Right forelimb (tissue), 1 donor: ENCODE results near the gene ZNF441.
A peak's percentile ranks its signal among the peaks of the same experiment; 100 is the strongest.
"Not testable (repeated sequence)": the region's sequence is repeated elsewhere in the genome, so short reads cannot be mapped to it uniquely, and the experiment has no call there.

Experiments
- DNase-seq: peaks from one replicate; pipeline ENCODE4 v3.0.0-alpha.2; 2018

The ZNF441 gene

DNA sequence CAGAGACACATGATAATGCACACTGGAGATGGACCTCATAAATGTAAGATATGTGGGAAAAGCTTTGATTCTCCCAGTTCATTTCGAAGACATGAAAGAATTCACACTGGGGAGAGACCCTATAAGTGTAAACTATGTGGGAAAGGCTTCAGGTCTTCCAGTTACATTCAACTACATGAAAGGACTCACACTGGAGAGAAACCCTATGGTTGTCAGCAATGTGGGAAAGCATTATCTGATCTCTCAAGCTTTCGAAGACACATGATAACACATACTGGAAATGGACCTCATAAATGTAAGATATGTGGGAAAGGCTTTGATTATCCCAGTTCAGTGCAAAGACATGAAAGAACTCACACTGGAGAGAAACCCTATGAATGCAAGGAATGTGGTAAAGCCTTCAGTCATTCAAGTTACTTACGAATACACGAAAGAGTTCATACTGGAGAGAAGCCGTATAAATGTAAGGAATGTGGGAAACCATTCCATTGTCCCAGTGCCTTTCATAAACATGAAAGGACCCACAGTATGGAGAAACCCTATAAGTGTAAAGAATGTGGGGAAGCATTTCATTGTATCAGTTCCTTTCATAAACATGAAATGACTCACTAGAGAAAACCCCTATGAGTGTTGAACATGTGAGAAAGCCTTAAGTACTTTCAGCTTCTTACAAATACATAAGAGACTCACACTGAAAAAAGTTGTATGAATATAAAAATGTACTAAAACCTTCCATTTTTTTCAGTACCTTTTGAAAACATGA lies 14.7 kb downstream of the ZNF441 start:
- no peak for DNase-seq

DNA sequence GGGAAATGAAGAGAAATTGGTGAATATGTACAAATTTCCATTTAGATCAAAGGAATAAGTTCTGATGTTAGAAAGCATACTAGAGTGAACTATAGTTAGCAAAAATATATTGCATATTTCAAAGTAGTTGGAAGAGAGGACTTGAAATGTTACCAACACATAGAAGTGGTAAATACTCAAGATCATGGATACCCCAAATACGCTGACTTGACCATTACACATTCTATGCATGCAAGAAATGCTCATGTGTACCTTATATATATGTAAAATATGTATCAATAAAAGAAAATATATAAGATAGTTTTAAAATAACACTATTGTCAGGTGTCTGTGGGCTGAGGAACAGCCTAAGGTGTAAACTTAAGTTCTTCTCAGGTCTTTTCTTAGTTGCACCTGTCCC lies 17.0 kb downstream of the ZNF441 start:
- DNase-seq, result no peak

DNA sequence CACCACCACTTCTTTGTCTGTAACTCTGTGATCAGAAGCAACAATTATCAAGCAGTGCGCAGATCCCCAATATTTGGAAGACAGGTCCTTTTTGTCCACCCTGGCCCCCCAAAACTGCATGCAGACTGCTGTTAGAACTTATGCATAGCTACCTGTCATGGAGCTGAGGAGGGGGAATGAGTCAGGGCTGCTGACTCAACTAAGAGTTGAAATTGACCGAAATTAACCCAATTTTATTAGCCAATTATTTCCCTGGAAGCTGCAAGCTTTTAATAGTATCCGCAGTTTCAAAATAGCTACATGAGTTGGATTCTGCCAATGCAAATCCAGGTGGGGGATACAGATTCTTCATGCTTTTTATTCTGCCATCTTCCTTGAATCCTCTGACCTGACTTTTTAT lies 17.6 kb downstream of the ZNF441 start:
- no peak for DNase-seq

DNA sequence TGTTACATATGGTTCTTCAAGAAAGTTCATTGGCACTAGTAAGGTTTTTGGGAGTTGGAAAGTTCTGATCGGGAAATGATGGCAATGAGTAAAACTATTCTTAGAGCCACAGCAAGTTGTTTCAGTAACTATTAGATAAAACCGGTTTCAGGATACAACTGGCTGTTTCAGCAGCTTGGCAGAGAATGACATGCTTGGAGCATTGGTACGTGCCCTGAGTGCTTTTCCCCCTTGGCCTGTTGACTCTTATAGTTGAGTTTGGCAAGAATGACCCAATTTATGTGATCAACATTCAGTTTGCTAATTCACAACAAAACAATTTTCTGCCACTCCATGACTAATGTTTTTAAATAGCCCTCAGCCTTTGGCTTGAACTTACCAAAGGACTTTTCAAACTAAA lies 20.7 kb downstream of the ZNF441 start:
- DNase-seq, result no peak

- DNase-seq, result no peak
Observed at GRCh38 chr19:11792942-11793341, 26.1 kb downstream of the ZNF441 start.

DNA sequence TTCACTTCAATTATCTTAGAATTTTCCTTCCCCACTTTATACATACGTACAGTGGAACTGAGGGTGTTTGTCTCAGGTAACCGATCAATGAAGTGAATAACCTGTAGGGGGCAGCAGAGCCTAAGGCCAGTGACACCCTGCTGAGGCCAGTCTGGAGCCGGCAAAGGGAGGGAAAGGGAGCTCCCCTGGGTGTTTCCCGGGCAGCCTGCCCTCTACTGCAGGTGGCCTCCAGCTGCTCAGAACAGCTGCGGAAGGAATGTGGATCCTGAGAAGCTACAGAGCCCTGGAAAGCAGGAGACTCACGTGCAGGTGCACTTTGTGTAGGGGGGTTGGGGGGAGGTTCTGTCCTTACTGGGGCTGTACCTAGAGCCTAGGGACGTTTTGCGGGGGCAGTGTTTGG lies 30.7 kb downstream of the ZNF441 start:
- peak; percentile 91 for DNase-seq

DNA sequence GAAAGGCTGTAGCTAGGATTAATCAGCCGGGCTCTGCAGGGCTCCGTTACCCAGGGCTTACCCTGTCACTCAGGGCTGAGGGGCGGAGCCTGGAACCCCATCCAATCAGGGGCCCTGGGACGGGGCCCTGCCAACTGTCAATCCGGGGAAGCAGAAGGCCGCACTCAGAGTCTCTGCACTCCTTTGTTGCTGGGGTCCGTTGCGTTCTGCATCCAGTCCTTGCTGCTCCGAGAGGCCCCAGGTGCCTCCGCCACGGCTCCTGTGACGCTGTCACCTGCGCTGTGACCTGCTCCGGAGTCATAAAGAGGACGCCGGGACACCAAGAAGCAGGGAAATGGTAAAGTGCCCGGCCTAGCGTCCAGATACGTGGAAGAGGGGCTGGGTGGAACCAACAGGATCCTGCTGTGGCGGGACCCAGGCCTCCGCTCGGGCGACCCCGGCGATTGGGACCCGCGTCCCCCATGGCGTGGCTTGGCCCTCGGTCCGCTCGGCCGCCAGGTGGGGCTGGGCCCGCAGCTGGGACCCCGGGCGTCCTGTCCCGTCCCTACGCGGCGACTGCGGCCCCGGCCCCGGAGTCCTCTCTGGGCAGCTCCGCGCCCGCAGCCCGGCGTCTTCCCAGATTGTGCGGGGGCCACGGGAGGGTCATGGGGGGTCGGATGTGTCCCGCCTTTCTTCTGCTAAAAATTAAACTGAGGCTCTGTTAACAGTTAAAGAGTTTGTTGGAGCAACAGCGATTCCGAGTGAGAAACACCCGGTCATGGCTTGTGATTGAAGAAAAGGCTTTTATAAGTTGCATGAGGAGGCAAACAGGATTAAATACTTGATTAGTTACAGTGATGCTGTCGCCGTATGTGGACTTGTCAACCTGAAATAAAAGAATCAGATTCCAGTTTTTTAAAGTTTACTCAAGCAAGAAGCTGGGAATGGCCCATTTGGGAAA lies 31.9 kb downstream of the ZNF441 start, which contains the start of gene ZNF491:
ZNF491 (plus strand) TSS at position 133 of the 940 bp plus-strand sequence. CDS start 7,431 bp downstream, outside the sequence.
- DNase-seq, result peak; percentile 91

- no peak for DNase-seq
Observed at GRCh38 chr19:11806354-11807098, 39.7 kb downstream of the ZNF441 start.

DNA sequence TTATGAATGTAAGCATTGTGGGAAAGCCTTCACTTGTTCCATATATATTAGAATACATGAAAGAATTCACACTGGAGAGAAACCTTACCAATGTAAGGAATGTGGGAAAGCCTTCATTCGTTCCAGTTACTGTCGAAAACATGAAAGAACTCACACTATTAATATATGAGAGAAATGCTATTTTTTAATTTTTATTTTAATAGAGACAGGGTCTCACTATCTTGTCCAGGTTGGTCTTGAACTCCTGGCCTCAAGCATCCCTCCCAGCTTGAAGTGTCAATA lies 40.2 kb downstream of the ZNF441 start:
- no peak for DNase-seq

DNA sequence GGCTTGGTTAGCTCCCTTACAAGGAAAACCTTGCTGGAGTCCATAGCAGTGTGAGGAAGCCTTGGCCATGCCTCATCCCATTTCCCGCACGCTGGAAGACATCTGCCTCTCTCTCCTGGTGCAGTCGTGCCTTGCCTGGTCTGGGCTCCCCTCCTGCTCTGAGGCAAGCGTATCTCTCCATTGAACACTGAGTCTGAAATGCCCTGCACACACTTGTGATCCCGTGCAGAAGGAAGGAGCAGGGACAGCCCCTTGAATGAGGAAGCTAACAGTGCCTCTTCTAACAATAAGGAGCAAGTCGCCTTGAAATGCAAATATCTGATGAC lies 46.9 kb downstream of the ZNF441 start:
- DNase-seq, result no peak

GRCh38 chr19:11814029-11814699 lies 47.4 kb downstream of the ZNF441 start, which contains the start of gene ZNF440:
ZNF440 (plus strand) TSS chr19:11814273; CDS start chr19:11814448, 175 bp downstream.
- peak; percentile 98 for DNase-seq

- DNase-seq, result no peak
Observed at GRCh38 chr19:11814700-11815035, 47.9 kb downstream of the ZNF441 start.

- DNase-seq, result no peak
Observed at GRCh38 chr19:11821474-11822109, 54.8 kb downstream of the ZNF441 start.

GRCh38 chr19:11828957-11829876 lies 62.4 kb downstream of the ZNF441 start:
- not testable (repeated sequence) for DNase-seq

DNA sequence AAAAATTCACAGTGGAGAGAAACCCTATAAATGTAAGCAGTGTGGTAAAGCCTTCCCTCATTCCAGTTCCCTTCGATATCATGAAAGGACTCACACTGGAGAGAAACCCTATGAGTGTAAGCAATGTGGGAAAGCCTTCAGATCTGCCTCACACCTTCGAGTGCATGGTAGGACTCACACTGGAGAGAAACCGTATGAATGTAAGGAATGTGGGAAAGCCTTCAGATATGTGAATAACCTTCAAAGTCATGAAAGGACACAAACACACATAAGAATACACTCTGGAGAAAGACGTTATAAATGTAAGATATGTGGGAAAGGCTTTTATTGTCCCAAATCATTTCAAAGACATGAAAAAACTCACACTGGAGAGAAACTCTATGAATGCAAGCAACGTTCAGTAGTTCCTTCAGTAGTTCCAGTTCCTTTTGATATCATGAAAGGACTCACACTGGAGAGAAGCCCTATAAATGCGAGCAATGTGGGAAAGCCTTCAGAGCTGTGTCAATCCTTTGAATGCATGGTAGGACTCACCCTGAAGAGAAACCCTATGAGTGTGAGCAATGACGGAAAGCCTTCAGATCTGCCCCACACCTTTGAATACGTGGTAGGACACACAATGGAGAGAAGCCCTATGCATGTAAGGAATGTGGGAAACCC lies 65.6 kb downstream of the ZNF441 start:
- DNase-seq, result no peak

DNA sequence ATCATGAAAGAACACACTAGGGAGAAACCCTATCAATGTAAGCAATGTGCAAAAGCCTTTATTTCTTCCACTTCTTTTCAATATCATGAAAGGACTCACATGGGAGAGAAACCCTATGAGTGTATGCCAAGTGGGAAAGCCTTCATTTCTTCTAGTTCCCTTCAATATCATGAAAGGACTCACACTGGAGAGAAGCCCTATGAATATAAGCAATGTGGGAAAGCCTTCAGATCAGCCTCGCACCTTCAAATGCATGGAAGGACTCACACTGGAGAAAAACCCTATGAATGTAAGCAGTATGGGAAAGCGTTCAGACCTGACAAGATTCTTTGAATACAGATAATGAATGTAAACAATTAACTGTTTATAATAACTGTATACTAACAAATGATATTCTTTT lies 66.7 kb downstream of the ZNF441 start:
- DNase-seq, result no peak
